Keratinocyte (primary cell): ENCODE measurements around the gene TEX22.

Experiments used
- EZH2 ChIP-seq: IDR thresholded peaks from one replicate; pipeline ENCODE4 v1.6.1; 2012; ENCODE audit warnings: inconsistent platforms, mild to moderate bottlenecking, low read length, moderate library complexity
- TF ChIP-seq, protein P1 (sequence below), 3 experiments: IDR thresholded peaks in 1 of 3; conservative IDR thresholded peaks in 1 of 3; optimal IDR thresholded peaks in 1 of 3; 2 replicates in 2 of 3; 3 replicates in 1 of 3; pipeline versions ENCODE3 to v1.5.1; 2011; ENCODE audit warnings: low read length in 3 of 3, mild to moderate bottlenecking in 3 of 3, moderate library complexity in 2 of 3, control low read depth in 1 of 3, inconsistent platforms in 1 of 3; ENCODE audit not compliant: insufficient read depth in 2 of 3; ENCODE audit errors: extremely low read depth in 1 of 3

DNA sequence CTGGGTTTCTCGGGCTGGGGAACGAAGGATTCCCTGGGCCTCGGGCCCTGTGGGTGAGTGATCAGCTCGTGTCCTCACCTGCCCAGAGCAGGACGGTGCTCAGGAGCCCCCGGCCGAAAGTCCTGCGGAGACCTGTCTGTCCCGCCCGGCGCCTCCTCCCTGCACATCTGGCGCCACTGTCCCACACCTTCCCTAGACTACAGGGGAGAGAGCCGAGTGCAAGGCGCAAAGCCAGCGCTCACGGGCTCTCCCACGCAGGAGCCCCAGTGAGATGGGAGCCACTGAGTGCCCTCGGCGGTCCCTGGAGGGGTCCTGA is 13.1 kb upstream of the TEX22 start:
- TF ChIP-seq, protein P1, sequence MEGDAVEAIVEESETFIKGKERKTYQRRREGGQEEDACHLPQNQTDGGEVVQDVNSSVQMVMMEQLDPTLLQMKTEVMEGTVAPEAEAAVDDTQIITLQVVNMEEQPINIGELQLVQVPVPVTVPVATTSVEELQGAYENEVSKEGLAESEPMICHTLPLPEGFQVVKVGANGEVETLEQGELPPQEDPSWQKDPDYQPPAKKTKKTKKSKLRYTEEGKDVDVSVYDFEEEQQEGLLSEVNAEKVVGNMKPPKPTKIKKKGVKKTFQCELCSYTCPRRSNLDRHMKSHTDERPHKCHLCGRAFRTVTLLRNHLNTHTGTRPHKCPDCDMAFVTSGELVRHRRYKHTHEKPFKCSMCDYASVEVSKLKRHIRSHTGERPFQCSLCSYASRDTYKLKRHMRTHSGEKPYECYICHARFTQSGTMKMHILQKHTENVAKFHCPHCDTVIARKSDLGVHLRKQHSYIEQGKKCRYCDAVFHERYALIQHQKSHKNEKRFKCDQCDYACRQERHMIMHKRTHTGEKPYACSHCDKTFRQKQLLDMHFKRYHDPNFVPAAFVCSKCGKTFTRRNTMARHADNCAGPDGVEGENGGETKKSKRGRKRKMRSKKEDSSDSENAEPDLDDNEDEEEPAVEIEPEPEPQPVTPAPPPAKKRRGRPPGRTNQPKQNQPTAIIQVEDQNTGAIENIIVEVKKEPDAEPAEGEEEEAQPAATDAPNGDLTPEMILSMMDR (optimal IDR thresholded peaks at IDR 0.05 in 1 of 3, IDR thresholded peaks at IDR 0.05 in 1 of 3, conservative IDR thresholded peaks at IDR 0.05 in 1 of 3; ENCODE audit: extremely low read depth in 1 of 3, insufficient read depth in 2 of 3, low read length in 3 of 3): no peak
- no peak for TF ChIP-seq EZH2
